Globus pallidus (tissue), 1 donor: ENCODE results near the gene SRPRB.

ENCODE experiments used
- DNase-seq: peaks from one replicate; pipeline ENCODE4 v3.0.0-alpha.2; 2015; ENCODE audit warnings: low spot score

SRPRB gene

GRCh38 chr3:133805702-133806475 lies at the start of gene SRPRB:
Gene SRPRB (plus strand): TSS chr3:133805815. CDS start chr3:133805849, 34 bp downstream.
- peak; percentile 95 for DNase-seq

- DNase-seq: no peak
Measured at GRCh38 chr3:133756716-133757694, 48.6 kb upstream of the SRPRB start.

- DNase-seq: no peak
Measured at GRCh38 chr3:133757701-133758567, 47.7 kb upstream of the SRPRB start.

GRCh38 chr3:133758568-133758928 lies 47.1 kb upstream of the SRPRB start:
- DNase-seq: no peak

GRCh38 chr3:133758964-133759739 lies 46.5 kb upstream of the SRPRB start:
- no peak for DNase-seq

GRCh38 chr3:133759740-133760305 lies 45.8 kb upstream of the SRPRB start:
- DNase-seq: no peak

GRCh38 chr3:133760916-133761315 lies 44.7 kb upstream of the SRPRB start:
- DNase-seq: no peak

- no peak for DNase-seq
Measured at GRCh38 chr3:133761605-133762484, 43.8 kb upstream of the SRPRB start.

GRCh38 chr3:133762539-133762938 lies 43.1 kb upstream of the SRPRB start:
- no peak for DNase-seq

GRCh38 chr3:133763797-133764683 lies 41.6 kb upstream of the SRPRB start:
- peak; percentile 45 for DNase-seq

- DNase-seq: no peak
Measured at GRCh38 chr3:133765256-133765655, 40.4 kb upstream of the SRPRB start.

GRCh38 chr3:133767607-133768006 lies 38.0 kb upstream of the SRPRB start:
- DNase-seq: no peak

GRCh38 chr3:133769536-133769935 lies 36.1 kb upstream of the SRPRB start:
- no peak for DNase-seq

- DNase-seq: no peak
Measured at GRCh38 chr3:133773732-133774131, 31.9 kb upstream of the SRPRB start.

- no peak for DNase-seq
Measured at GRCh38 chr3:133775309-133775708, 30.3 kb upstream of the SRPRB start.

- DNase-seq: no peak
Measured at GRCh38 chr3:133775835-133776234, 29.8 kb upstream of the SRPRB start.

GRCh38 chr3:133776794-133777438 lies 28.7 kb upstream of the SRPRB start:
- no peak for DNase-seq
